AML-193 (cell line): ENCODE results near the gene MTMR4.
"Not testable (repeated sequence)": the region's sequence is repeated elsewhere in the genome, so short reads cannot be mapped to it uniquely, and the experiment has no call there.

Experiments used
- DNase-seq, 2 experiments: peaks; one replicate each; lab custom pipeline; 2025; lab: John Stamatoyannopoulos, UW

Gene MTMR4

DNA sequence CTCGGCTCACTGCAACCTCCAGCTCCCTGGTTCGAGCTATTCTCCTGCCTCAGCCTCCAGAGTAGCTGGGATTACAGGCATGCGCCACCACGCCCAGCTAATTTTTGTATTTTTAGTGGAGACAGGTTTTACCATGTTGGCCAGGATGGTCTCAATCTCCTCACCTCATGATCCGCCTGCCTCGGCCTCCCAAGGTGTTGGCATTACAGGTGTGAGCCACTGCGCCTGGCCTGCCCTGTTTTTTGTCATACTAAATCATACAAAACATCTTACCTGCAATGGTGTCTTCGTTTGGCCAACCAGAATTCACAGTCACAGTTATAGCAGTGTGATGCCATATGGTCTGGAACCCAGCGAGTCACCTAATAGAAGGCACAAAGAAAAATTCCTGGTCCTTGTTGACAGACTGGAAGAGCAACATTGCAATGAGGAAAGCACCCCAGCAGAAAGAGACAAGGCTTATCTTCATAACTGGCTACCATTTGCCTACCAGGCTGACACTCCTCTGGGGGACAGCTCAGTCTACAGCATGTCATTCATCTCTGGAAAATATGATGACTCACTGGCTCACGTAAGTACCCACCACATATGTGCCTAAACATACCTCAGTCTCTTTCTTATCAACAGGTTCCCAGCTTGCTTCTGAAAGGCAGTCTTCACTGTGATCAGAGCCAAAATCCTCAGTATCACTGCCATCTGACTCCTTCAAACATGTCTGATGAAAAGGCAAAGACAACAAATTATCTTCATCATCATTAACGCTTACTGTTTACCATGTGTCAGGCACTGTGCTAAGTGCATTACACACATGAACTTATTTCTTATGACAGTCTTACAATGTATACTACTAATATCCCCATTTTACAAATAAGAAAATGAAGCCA lies 22.0 kb downstream of the MTMR4 start:
- DNase-seq = no peak

DNA sequence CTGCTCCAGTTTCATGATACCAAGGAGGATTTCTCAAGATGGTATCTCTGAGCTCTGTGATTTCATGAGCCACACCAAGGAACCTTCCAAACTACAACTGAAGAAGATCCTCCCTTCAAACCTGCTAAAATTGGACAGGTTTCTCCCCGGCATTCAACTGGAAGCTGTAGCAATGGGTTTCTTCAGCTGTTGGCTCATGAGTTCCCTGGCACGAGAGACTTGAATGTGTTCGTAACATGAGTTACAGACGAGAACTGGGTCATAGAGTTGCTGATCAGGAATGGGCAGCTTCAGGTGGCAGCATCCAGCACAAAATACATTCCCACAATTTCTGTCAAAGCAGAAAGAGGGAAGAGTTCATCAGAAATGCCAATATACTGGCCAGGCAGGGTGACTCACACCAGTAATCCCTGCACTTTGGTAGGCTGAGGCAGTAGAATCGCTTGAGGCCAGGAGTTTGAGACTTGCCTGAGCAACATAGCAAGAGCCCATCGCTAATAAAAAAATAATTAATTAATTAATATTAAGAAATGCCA lies 22.9 kb downstream of the MTMR4 start:
- no peak for DNase-seq

DNA sequence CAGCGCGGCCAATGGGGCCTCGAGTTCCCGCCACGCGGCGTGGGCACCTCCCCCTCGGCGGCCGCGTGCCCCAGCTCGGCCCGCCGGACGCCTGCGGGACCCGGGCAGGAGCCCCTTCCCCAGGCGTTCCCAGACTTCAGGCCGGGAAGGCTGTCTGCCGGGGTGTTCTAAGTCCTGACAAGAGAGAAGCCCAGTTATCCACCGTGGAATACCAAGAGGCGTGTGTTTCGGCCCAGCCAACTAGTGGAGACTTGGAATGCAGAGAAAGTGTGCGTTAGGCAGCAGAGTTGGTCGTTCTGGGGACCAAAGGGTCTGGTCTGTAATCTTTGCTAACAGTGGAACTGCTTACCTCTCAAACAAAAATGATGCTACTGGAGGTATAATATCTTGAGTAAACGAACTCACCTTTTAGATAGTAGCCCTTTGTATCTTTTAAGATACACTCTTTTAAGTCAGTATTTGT lies 26.0 kb downstream of the MTMR4 start:
- DNase-seq = no peak

DNA sequence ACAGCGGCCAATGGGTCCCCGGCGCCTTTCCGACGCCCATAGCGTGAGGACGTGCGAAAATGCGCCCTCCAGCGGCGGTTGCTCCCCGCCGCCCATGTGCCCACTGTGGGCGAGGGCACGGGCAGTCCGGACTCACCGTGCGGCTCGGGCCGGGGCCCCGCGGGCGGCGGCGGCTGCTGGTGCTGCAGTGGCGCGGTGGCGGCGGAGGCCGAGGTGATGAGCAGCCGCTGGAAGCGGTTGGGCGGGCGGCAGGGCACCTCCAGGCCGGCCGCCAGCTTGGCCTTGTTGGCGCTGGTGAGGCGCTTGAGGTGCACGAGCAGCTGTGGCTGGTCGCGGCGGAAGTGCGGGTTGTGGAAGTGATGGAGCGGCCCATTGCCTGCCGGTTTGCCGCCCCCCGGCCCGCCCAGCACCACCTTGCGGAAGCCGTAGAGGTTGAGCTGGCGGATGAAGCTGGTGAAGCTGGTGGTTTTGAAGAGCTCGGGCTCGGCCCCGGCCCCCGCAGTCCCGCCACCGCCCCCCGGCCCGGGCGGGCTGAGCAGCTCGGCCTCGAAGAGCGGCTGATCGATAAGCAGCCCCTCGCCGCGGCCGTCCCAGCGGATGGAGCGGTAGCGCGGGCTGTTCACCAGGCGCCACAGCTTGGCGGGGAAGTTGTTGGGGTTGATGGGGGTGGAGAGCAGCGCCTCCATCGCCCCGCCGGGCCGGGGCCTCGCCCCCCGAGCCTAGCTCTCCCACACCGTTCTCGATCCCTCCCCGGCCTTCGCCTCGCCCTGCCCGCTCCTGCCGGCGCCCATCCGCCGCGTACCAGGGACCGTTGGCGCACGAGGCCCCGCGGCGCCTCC lies 26.6 kb downstream of the MTMR4 start, which contains the start of gene HSF5:
TSS of gene HSF5 (minus strand) at position 820 of the 839 bp plus-strand sequence. CDS start at position 686, 134 bp downstream.
- DNase-seq = no peak

GRCh38 chr17:58484600-58484999 lies 29.8 kb downstream of the MTMR4 start:
- no peak for DNase-seq

DNA sequence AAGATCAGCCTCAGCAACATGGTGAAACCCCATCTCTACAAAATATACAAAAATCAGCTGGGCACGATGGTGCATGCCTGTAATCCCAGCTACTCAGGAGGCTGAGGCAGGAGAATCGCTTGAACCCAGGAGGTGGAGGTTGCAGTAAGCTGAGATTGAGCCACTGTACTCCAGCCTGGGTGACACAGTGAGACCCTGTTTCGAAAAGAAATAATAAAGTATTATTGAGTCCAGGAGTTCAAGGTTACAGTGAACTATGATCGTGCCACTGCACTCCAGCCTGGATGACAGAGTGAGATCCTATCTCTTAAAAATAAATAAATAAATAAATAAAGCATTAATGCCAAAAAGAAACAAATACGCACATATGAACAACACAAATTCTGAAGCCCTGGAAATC lies 32.6 kb downstream of the MTMR4 start:
- not testable (repeated sequence) for DNase-seq

GRCh38 chr17:58480090-58480489 lies 34.3 kb downstream of the MTMR4 start:
- peak in 1 of 2 experiments; percentile 10 for DNase-seq

- no peak for DNase-seq
Observed at GRCh38 chr17:58476812-58477211, 37.6 kb downstream of the MTMR4 start.

GRCh38 chr17:58475985-58476384 lies 38.5 kb downstream of the MTMR4 start:
- no peak for DNase-seq

DNA sequence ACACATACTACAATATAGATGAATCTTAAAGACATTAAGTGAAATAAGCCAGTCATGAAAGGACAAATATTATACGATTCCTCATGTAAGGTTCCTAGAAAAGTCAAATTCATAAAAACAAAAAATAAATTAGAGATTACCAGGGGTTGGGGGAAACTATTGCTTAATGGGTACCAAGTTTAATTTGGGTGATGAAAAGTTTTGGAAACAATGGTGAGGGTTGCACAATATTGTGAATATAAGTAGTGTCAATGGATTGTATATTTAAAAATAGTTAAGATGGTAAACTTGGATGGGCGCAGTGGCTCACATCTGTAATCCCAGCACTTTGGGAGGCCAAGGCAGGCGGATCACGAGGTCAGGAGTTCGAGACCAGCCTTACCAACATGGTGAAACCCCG lies 44.1 kb downstream of the MTMR4 start:
- no peak for DNase-seq

DNA sequence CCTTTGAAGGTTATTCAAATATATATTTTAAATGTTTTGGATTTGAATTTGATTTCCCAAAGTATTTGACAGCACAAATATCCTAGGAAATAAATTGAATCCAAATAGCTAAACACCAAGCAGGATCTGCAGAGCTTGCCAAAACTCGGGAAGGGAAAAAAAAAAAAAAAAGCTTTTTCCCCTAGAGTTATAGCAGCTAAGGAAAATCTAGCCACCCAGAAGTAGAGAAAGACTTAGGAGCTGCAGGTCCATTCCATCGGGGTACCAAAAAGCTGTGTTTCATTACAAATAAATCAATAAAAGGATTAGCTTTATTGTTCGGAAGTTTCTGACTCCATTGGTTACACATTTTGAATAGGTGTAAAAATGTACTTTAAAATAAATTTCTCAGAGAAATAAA lies 45.5 kb downstream of the MTMR4 start:
- DNase-seq = no peak

DNA sequence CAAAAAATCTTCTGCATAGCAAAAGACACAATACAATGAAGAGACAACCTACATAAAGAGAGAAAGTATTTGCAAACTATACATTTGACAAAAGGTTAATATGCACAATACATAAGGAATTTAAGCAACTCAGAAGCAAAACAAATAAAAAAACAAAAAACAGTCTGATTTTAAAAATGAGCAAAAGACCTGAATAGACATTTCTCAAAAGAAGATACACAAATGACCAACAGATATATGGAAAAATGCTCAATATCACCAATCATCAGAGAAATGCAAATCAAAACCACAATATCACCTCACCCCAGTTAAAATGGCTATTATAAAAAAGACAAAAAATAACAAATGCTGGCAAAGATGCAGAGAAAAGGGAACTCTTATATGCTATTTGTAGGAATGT lies 58.9 kb downstream of the MTMR4 start:
- no peak for DNase-seq

GRCh38 chr17:58452738-58453137 lies 61.7 kb downstream of the MTMR4 start:
- DNase-seq = no peak

GRCh38 chr17:58447039-58447975 lies 67.1 kb downstream of the MTMR4 start:
- DNase-seq = peak; percentile 90 to 94

GRCh38 chr17:58446086-58446485 lies 68.4 kb downstream of the MTMR4 start:
- DNase-seq = no peak
